Endothelial cell of umbilical vein (primary cell): ENCODE measurements around the gene BRINP2. TPM values are rescaled to one million over a fixed set of nuclear protein-coding genes. Genes with fewer than 3 reads are reported as not detected.

Experiments
- BruUV-seq: library from RNA; stranded (reverse); fragments of 400-500 nt; replicated peaks from 2 replicates; lab custom pipeline; 2021; lab: Mats Ljungman, UMichigan
- CTCF ChIA-PET: fragments of 300-600, 350-600 bp; sonication (Branson Sonifier 250); formaldehyde crosslinking; loops from one replicate; lab custom pipeline; 2021; ENCODE audit warnings: antibody characterized with exemption, inconsistent platforms; lab: Charles Lee
- POLR2A ChIA-PET: fragments of 300-600, 350-600 bp; sonication (Branson Sonifier 250); formaldehyde crosslinking; loops from one replicate; lab custom pipeline; 2021; ENCODE audit warnings: antibody characterized with exemption, inconsistent platforms; lab: Charles Lee
- DNase-seq: peaks from one replicate; pipeline ENCODE4 v3.0.0-alpha.2; 2011; ENCODE audit warnings: low read depth, low spot score
- FAIRE-seq: peaks from 2 replicates; lab custom pipeline; 2011; peaks lifted over from hg19 to GRCh38; lab: Jason Lieb, UNC
- H2AFZ ChIP-seq: 2 replicates; pipeline ENCODE4 v1.6.0; 2012; ENCODE audit warnings: low read depth, low read length, control low read depth, inconsistent platforms
- H3K27ac ChIP-seq: 2 replicates; pipeline ENCODE4 v1.5.1; 2011; ENCODE audit warnings: low read depth, mild to moderate bottlenecking, control low read depth, low read length, moderate library complexity; ENCODE audit not compliant: insufficient read depth
- H3K27me3 ChIP-seq, 2 experiments: 2 replicates each; pipeline versions ENCODE4 v1.6.0 to v1.6.1; 2011; ENCODE audit warnings: low read length in 2 of 2, mixed read lengths in 1 of 2; ENCODE audit not compliant: control insufficient read depth in 2 of 2, insufficient read depth in 2 of 2
- H3K36me3 ChIP-seq, 2 experiments: 2 replicates in 1 of 2; 3 replicates in 1 of 2; pipeline ENCODE4 v1.5.1; 2011; ENCODE audit warnings: low read length in 2 of 2, mild to moderate bottlenecking in 1 of 2, moderate library complexity in 1 of 2; ENCODE audit not compliant: control insufficient read depth in 2 of 2, insufficient read depth in 2 of 2; ENCODE audit errors: extremely low read depth in 1 of 2
- H3K4me1 ChIP-seq: 3 replicates; pipeline ENCODE4 v1.5.1; 2011; ENCODE audit warnings: mild to moderate bottlenecking, low read length; ENCODE audit not compliant: control insufficient read depth, insufficient read depth; ENCODE audit errors: extremely low read depth
- H3K4me2 ChIP-seq: 2 replicates; pipeline ENCODE4 v1.6.1; 2011; ENCODE audit warnings: low read length, control low read depth, mixed read lengths; ENCODE audit not compliant: insufficient read depth
- H3K4me3 ChIP-seq, 3 experiments: fragments of 200-600 bp in 1 of 3; sonication (generic), shearing (Covaris generic) in 1 of 3; replicated peaks in 1 of 3; 2 replicates each; pipeline ENCODE4 v1.5.1; 2011 to 2016; ENCODE audit warnings: control low read depth in 3 of 3, low read length in 3 of 3, mild to moderate bottlenecking in 2 of 3, inconsistent platforms in 1 of 3, low read depth in 1 of 3, moderate library complexity in 1 of 3; ENCODE audit not compliant: insufficient read depth in 1 of 3
- H3K79me2 ChIP-seq: 2 replicates; pipeline ENCODE4 v1.6.0; 2012; ENCODE audit warnings: low read length, inconsistent platforms; ENCODE audit not compliant: control insufficient read depth, insufficient read depth
- H3K9ac ChIP-seq: replicated peaks from 2 replicates; pipeline ENCODE3; 2011; ENCODE audit warnings: low read length, control low read depth; ENCODE audit not compliant: insufficient read depth; ENCODE audit errors: extremely low read depth
- H3K9me1 ChIP-seq: replicated peaks from 3 replicates; pipeline ENCODE4 v1.6.0; 2011; ENCODE audit warnings: mild to moderate bottlenecking, low read length; ENCODE audit not compliant: control insufficient read depth, insufficient read depth; ENCODE audit errors: extremely low read depth
- H3K9me3 ChIP-seq: replicated peaks from 2 replicates; pipeline ENCODE4 v1.5.1; 2012; ENCODE audit warnings: low read length, inconsistent platforms; ENCODE audit not compliant: control insufficient read depth, insufficient read depth
- H4K20me1 ChIP-seq: replicated peaks from 2 replicates; pipeline ENCODE3; 2011; ENCODE audit warnings: mild to moderate bottlenecking, low read length; ENCODE audit not compliant: control insufficient read depth, insufficient read depth; ENCODE audit errors: extremely low read depth
- FOS ChIP-seq: IDR thresholded peaks from 2 replicates; pipeline ENCODE4 v1.6.1; 2011; ENCODE audit warnings: mild to moderate bottlenecking, low read length, moderate library complexity, borderline replicate concordance; ENCODE audit not compliant: insufficient read depth
- JUN ChIP-seq: IDR thresholded peaks from 2 replicates; pipeline ENCODE4 v1.6.1; 2011; ENCODE audit warnings: borderline replicate concordance, low read depth; ENCODE audit not compliant: insufficient read length, insufficient read depth
- MYC ChIP-seq: IDR thresholded peaks from one replicate; pipeline ENCODE4 v1.6.1; 2011; ENCODE audit warnings: mild to moderate bottlenecking, low read depth, low read length
- POLR2A ChIP-seq: IDR thresholded peaks from 2 replicates; pipeline ENCODE4 v1.6.1; 2012; ENCODE audit warnings: low read depth, mild to moderate bottlenecking, control low read depth, low read length
- dilution Hi-C: fragments of 300-500 bp; cut with MboI; formaldehyde crosslinking; loops from one replicate; pipeline ENCODE4 v1.15.0; 2019; ENCODE audit warnings: low sequenced_read_pairs; ENCODE audit not compliant: extremely low pct_ligation_motif_present
- intact Hi-C: fragments of 100-400 bp; cut with micrococcal nuclease; formaldehyde crosslinking; loops from one replicate; pipeline ENCODE4 v1.10.0; 2022
- polyA plus RNA-seq, 4 experiments: library from polyadenylated mRNA; depleted of rRNA in 3 of 4; stranded (reverse) in 3 of 4; unstranded in 1 of 4; fragments of >200 nt; gene quantifications; 2 replicates each; pipeline versions ENCODE4 v1.2.1 to v1.2.3, GENCODE V29; 2011 to 2012; ENCODE audit warnings: missing spikeins in 1 of 4
- total RNA-seq: library from RNA; stranded (reverse); gene quantifications from 2 replicates; pipeline ENCODE4 v1.2.3, GENCODE V29; 2021

Gene BRINP2
- total and polyA plus RNA-seq, 2 donors (not counting 3 experiments of a cell fraction or from before 2014, with no cell fraction given): not detected

- Histone ChIP-seq H3K79me2 (no peaks in the 10 kb centered on the region), H4K20me1 (no peaks in the 10 kb centered on the region), H3K9me3 (no peaks in the 10 kb centered on the region), H3K4me3 (no peak overlapping the region), H3K9me1 (no peaks in the 10 kb centered on the region), H3K9ac (no peak overlapping the region), H3K27ac (no peak overlapping the region), H2AFZ (no peak overlapping the region), H3K36me3 (no peaks in the 10 kb centered on the region), H3K4me1 (no peaks in the 10 kb centered on the region), H3K4me2 (no peak overlapping the region), H3K27me3 (peaks cover 13 to 22% of the 10 kb centered on the region in 2 experiments)
- no peak for TF ChIP-seq JUN
- POLR2A ChIA-PET: no interaction called here
- no peak for FAIRE-seq
- intact Hi-C loops (no loop called here), dilution Hi-C loops (no loop called here)
- CTCF ChIA-PET: interaction anchor here (2.6 kb wide), 1 partner anchor 9 kb away, joined by 12 read pairs; no protein-coding TSS in a partner anchor
- DNase-seq: no peak
- no TSS peak for BruUV-seq
Observed at GRCh38 chr1:177172272-177172671, 1.5 kb downstream of the BRINP2 start.

- no peak overlapping the region for H3K4me3 ChIP-seq
- H3K36me3 ChIP-seq: no peaks in the 10 kb centered on the region
- no TSS peak for BruUV-seq
- no peaks in the 10 kb centered on the region for H4K20me1 ChIP-seq
- FAIRE-seq (no peak), DNase-seq (no peak)
- no peaks in the 10 kb centered on the region for H3K9me3 ChIP-seq
- no peaks in the 10 kb centered on the region for H3K9me1 ChIP-seq
- POLR2A ChIA-PET: no interaction called here
- intact Hi-C loops (no loop called here), dilution Hi-C loops (no loop called here)
- TF ChIP-seq POLR2A (no peak), MYC (no peak), FOS (no peak)
- no peak overlapping the region for H3K27ac ChIP-seq
- H3K4me2 ChIP-seq: no peak overlapping the region
- no peak overlapping the region for H3K9ac ChIP-seq
- CTCF ChIA-PET: interaction anchor here (2.6 kb wide), 1 partner anchor 9 kb away, joined by 12 read pairs; no protein-coding TSS in a partner anchor
- H3K79me2 ChIP-seq: no peaks in the 10 kb centered on the region
- no peaks in the 10 kb centered on the region for H3K4me1 ChIP-seq
- H3K27me3 ChIP-seq: peaks cover 13 to 22% of the 10 kb centered on the region in 2 experiments
- H2AFZ ChIP-seq: no peak overlapping the region
Observed at GRCh38 chr1:177172866-177173265, 2.1 kb downstream of the BRINP2 start.
